ENCODE results near the gene PRRG4.
"Not testable (repeated sequence)": the region's sequence is repeated elsewhere in the genome, so short reads cannot be mapped to it uniquely, and the experiment has no call there.

PRRG4 gene

GRCh38 chr11:32829680-32830412 is at the start of gene PRRG4:
Gene PRRG4, plus strand, starts transcription at chr11:32829927. Its CDS starts 603 bp downstream, at chr11:32830530.
- DNase-seq (ENCODE audit: extremely low spot score): peak; percentile 80
- ChIA-PET CTCF (interaction anchor here (0.9 kb wide), 1 partner anchor 65 kb away, joined by 3 read pairs; no protein-coding TSS in a partner anchor), POLR2A (no interaction called here)
- TF ChIP-seq CTCF (IDR thresholded peaks at IDR 0.05; ENCODE audit: control extremely low read depth, extremely low read depth, low read depth, missing control alignments): no peak

- CTCF ChIA-PET: interaction anchor here (1.5 to 1.9 kb wide), 2 partner anchors 11 to 28 kb away, joined by 3 to 5 read pairs; no protein-coding TSS in a partner anchor
- POLR2A ChIA-PET: not testable (repeated sequence)
These were observed 48.9 kb upstream of the PRRG4 start for GRCh38 chr11:32780839-32781238.

GRCh38 chr11:32781721-32782120 is 48.0 kb upstream of the PRRG4 start:
- ChIA-PET CTCF (interaction anchor here (1.5 to 1.9 kb wide), 2 partner anchors 10 to 29 kb away, joined by 3 to 5 read pairs; no protein-coding TSS in a partner anchor), POLR2A (no interaction called here)
- TF ChIP-seq CTCF (IDR thresholded peaks at IDR 0.05; ENCODE audit: control extremely low read depth, extremely low read depth, low read depth, missing control alignments): no peak
- DNase-seq (ENCODE audit: extremely low spot score): no peak

More at GRCh38 chr11:32780839-32781238, 48.9 kb upstream of the PRRG4 start:
- not testable (repeated sequence) for DNase-seq (ENCODE audit: extremely low spot score)

GRCh38 chr11:32785262-32785661 is 44.5 kb upstream of the PRRG4 start:
- TF ChIP-seq CTCF (IDR thresholded peaks at IDR 0.05; ENCODE audit: control extremely low read depth, extremely low read depth, low read depth, missing control alignments): no peak
- ChIA-PET CTCF (interaction anchor here (0.9 kb wide), 1 partner anchor 24 kb away, joined by 3 read pairs; no protein-coding TSS in a partner anchor), POLR2A (no interaction called here)
- DNase-seq (ENCODE audit: extremely low spot score): no peak

GRCh38 chr11:32786811-32787210 is 42.9 kb upstream of the PRRG4 start:
- no peak for TF ChIP-seq CTCF (IDR thresholded peaks at IDR 0.05; ENCODE audit: control extremely low read depth, extremely low read depth, low read depth, missing control alignments)
- ChIA-PET POLR2A (no interaction called here), CTCF (interaction anchor here (1.5 to 1.8 kb wide), 2 partner anchors 23 to 68 kb away, joined by 4 read pairs; no protein-coding TSS in a partner anchor)
- DNase-seq (ENCODE audit: extremely low spot score): no peak

- CTCF ChIA-PET: interaction anchor here (0.9 to 4.7 kb wide), 11 partner anchors 10 to 467 kb away, joined by 3 to 42 read pairs (median 6); no protein-coding TSS in a partner anchor
- no peak for DNase-seq (ENCODE audit: extremely low spot score)
- POLR2A ChIA-PET: no interaction called here
- no peak for TF ChIP-seq CTCF (IDR thresholded peaks at IDR 0.05; ENCODE audit: control extremely low read depth, extremely low read depth, low read depth, missing control alignments)
These were observed 38.8 kb upstream of the PRRG4 start for GRCh38 chr11:32790916-32791315.

Measured in GM10248 (cell line).